ENCODE measurements around the gene NR2F1. TPM values are rescaled to one million over a fixed set of nuclear protein-coding genes. Genes with fewer than 3 reads are reported as not detected.

Gene NR2F1
- polyA plus RNA-seq, 1 donor from 2014 or later = 2.1 TPM

- Histone ChIP-seq H3K36me3 (ENCODE audit: insufficient read depth, low read length) (no peaks in the 10 kb centered on the region), H3K4me2 (ENCODE audit: low read length) (no peak overlapping the region), H3K9me2 (ENCODE audit: insufficient read depth, low read length) (no peaks in the 10 kb centered on the region), H3K79me2 (replicated peaks; ENCODE audit: insufficient read depth, low read length) (no peaks in the 10 kb centered on the region), H2AFZ (ENCODE audit: low read depth, low read length) (no peak overlapping the region), H3K9ac (ENCODE audit: low read length) (no peak overlapping the region), H3K4me3 (ENCODE audit: low read length) (no peak overlapping the region), H3K9me3 (ENCODE audit: low read length) (no peaks in the 10 kb centered on the region), H3K27ac (ENCODE audit: low read length) (no peak overlapping the region), H3K27me3 (ENCODE audit: insufficient read depth, low read depth, low read length) (no peaks in the 10 kb centered on the region), H4K20me1 (ENCODE audit: insufficient read depth) (no peaks in the 10 kb centered on the region), H3F3A (ENCODE audit: insufficient read depth, low read length, poor library complexity, severe bottlenecking) (no peaks in the 10 kb centered on the region)
- no peak for TF ChIP-seq RAD21 (conservative IDR thresholded peaks at IDR 0.05)
- no peak for TF ChIP-seq MXI1 (conservative IDR thresholded peaks at IDR 0.05; ENCODE audit: poor library complexity, severe bottlenecking)
- TF ChIP-seq POLR2AphosphoS5 (IDR thresholded peaks at IDR 0.05) = no peak
- TF ChIP-seq EP300 (conservative IDR thresholded peaks at IDR 0.05; ENCODE audit: poor library complexity, severe bottlenecking) = no peak
- no peak for TF ChIP-seq CTCF (IDR thresholded peaks at IDR 0.05; ENCODE audit: poor library complexity, severe bottlenecking)
- TF ChIP-seq SMC3 (conservative IDR thresholded peaks at IDR 0.05; ENCODE audit: poor library complexity) = no peak
- no peak for TF ChIP-seq EZH2 (IDR thresholded peaks at IDR 0.05; ENCODE audit: borderline replicate concordance, insufficient read depth, low read length, poor library complexity, severe bottlenecking)
- no peak for TF ChIP-seq TAF1 (IDR thresholded peaks at IDR 0.05; ENCODE audit: low read depth)
- no peak for TF ChIP-seq REST (IDR thresholded peaks at IDR 0.05; ENCODE audit: borderline replicate concordance)
Measured at GRCh38 chr5:93636837-93637236, 53.8 kb downstream of the NR2F1 start.

GRCh38 chr5:93637697-93638096, 54.7 kb downstream of the NR2F1 start:
- Histone ChIP-seq H3K9me2 (ENCODE audit: insufficient read depth, low read length) (no peaks in the 10 kb centered on the region), H2AFZ (ENCODE audit: low read depth, low read length) (no peak overlapping the region), H3K79me2 (replicated peaks; ENCODE audit: insufficient read depth, low read length) (no peaks in the 10 kb centered on the region), H3K9ac (ENCODE audit: low read length) (no peak overlapping the region), H3K27me3 (ENCODE audit: insufficient read depth, low read depth, low read length) (no peaks in the 10 kb centered on the region), H3K4me2 (ENCODE audit: low read length) (no peak overlapping the region), H3K27ac (ENCODE audit: low read length) (no peak overlapping the region), H4K20me1 (ENCODE audit: insufficient read depth) (no peaks in the 10 kb centered on the region), H3K36me3 (ENCODE audit: insufficient read depth, low read length) (no peaks in the 10 kb centered on the region), H3K4me3 (ENCODE audit: low read length) (no peak overlapping the region), H3F3A (ENCODE audit: insufficient read depth, low read length, poor library complexity, severe bottlenecking) (no peaks in the 10 kb centered on the region), H3K9me3 (ENCODE audit: low read length) (no peaks in the 10 kb centered on the region)
- TF ChIP-seq SMC3 (conservative IDR thresholded peaks at IDR 0.05; ENCODE audit: poor library complexity) (no peak), RAD21 (conservative IDR thresholded peaks at IDR 0.05) (no peak), POLR2AphosphoS5 (IDR thresholded peaks at IDR 0.05) (no peak), EP300 (conservative IDR thresholded peaks at IDR 0.05; ENCODE audit: poor library complexity, severe bottlenecking) (no peak), EZH2 (IDR thresholded peaks at IDR 0.05; ENCODE audit: borderline replicate concordance, insufficient read depth, low read length, poor library complexity, severe bottlenecking) (no peak), REST (IDR thresholded peaks at IDR 0.05; ENCODE audit: borderline replicate concordance) (no peak), CTCF (IDR thresholded peaks at IDR 0.05; ENCODE audit: poor library complexity, severe bottlenecking) (no peak), MXI1 (conservative IDR thresholded peaks at IDR 0.05; ENCODE audit: poor library complexity, severe bottlenecking) (no peak), TAF1 (IDR thresholded peaks at IDR 0.05; ENCODE audit: low read depth) (no peak)
